HG02840 (cell line): ENCODE results near the gene HOXB3.

Experiments
- ATAC-seq: cut with Tn5 transposase; IDR thresholded peaks from one replicate; pipeline ENCODE4 v1.9.1; 2021; ENCODE audit warnings: mild to moderate bottlenecking, moderate library complexity, moderate number of reproducible peaks; ENCODE audit not compliant: unreplicated experiment, low FRiP score

HOXB3 gene

DNA sequence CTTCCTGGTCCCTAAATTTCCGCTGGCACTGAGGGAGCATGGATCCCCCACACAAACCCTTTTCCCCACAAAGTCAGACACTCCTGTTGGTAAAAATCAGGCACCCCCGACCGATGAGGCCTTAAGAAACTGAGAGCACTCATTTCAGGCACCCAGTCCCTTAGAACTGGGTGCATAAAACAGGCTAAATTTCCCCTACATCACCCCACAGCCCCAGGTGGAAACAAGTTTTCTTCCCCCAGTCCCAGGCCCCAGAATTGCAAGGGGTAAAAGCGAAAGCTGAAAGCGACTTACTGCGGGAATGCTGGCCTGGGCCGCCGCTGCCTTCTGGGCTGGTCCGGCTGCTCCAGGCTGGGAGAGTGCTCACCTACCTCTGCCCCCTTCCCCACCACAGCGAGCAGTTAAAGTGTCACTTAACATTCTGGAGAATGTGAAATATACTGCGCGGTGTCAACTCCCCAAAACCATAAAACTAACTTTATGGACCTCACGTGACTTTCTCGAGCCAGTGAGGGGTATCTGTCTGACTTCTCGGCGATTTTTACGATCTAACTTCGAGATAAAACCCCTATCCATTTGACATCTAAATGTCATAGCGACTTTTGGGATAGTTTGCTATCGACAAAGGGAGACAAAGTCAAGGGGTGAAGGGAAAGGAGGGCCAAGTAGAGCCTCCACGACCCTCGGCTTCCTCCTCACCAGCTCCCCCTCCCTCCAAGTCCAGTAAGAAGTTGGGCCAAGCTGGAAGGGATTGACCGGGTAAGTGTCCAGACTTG is at the start of gene HOXB3:
HOXB3 (minus strand) TSS at position 411 of the 776 bp plus-strand sequence. CDS start 37,767 bp downstream, outside the sequence.
- no peak for ATAC-seq

DNA sequence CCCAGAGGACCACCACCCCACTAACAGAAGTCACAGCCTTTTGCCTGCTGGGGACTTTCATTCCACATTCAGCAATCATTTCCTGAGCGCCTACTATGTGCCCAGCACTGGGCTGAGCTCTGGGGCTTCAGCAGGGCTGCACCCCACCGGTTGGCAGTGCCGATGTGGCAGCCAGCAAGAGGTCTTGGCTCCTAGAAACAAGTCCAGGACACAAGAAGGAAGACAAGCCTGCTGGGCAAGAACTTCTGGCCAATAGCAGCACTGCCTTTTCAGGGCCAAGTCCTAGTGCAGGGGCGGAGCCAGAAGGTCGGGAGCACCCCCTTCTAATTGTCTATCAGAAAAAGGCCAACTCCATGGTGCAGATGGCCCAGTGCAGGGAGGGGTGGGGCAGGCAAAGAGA is 49.1 kb upstream of the HOXB3 start:
- no peak for ATAC-seq

DNA sequence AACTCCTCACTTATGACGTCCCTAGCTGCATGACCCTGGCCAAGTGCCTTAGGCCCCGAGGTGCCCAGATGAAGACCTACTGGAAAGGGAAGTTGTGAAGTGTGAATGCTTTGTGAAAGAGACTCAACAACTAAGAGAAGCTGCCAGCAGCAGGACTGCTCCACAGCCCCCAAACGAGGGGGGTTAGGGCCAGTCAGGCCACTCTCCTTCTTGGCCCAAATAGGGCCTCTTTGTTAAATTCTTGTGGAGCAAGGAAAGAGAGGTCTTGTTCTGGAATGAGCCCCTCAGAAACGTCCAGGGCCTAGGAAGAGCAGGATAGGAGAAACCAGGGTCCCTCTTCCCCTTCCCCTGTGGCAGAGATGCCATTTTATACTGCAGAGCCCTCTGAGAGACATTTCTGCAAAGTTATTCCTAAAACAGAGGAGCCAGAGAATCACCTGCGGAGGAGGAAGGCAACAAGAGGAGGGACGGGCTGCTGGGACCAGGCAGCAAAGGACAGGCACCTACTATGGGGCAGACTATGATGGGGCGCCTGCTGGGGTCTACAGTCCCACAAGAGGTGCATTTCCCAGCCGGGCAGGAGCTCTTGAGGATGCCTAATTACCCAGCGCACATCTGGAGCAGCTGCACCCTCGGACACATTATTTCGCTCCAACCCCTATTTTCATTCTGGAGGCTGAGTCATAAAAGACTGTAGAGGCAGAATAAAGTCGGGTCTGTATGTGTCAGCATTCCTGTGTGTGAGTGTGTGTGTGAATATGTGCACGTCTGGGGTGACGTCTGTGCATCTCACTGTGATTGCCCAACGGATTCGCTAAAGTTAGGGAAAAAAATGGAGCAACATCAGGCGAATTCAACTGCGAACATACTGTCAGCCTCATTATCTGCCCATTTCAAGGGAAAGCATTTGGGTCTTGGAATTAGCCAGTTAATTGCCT is 47.6 kb upstream of the HOXB3 start:
- no peak for ATAC-seq

DNA sequence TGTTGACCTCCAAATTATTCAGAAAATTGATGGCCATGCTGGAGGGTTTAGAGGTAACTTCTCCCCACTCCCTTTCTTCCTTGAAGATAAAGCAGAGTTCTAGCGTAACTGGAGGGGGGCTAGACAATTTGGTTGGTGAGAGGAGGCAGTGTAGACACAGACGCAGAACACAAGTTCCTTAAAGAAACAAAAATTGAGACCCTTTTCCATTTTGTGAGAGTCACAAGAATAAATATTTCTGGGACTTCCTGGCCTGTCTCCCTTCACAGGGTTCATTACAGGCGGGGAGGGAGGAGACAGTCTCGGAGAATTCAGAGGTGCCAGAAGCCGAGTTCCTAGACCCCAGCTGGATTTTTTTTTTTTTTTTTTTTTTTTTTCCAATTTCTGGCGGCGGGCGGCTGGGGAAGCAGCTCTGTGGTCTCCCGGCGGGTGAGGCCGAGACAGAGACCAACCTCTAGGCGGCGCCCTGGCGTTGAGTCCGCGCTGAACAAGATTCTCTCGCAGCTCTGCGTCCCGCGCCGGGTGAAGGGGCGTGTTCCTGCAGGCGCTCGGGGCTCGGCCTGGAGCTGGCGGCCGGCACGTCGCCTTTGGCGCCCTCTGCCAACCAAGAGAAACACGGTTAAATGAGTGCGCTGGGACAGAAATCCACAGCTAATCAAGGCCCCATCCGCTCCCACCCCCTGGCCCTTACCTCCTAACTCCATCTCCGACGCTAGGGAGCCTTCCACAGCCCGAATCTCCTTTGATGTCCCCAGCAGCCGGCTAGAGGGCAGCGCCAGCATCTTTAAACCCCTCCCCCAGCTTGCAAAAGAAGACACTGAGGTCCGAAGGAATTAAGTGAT is 46.4 kb upstream of the HOXB3 start:
- ATAC-seq: no peak

DNA sequence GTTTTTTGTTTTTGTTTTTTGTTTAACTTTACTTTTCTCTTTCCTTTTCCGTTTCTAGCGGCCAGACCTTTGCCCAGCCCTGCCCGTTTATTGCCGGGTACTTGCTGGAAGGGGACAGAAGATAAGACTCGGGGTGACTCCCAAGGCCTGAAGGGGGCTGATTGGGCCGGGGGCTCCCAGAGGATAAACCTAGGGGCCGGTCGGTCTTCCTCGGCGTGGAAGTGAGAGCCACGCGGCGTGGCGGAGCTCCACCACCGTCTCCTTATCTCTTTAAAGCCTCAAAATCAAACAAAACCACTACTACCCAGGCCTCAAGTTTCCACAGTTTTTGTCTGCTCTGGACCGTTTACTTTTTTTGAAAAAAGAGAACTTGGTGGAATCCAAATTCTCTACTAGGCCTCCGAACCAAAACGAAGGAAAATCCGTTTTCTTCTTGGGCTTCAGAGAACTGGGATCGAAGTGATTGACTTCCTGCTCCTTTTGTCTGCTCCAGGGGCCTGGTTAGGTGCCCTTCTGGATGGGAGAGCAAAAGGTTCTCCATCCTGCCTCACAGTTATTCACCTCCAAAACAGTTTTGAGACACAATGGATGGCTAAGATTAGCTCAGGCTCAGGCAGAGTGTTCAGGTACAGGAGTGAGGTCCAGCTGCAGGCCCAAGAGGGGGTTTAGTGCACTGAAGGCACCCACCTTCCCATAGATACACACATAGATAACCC is 44.6 kb upstream of the HOXB3 start:
- ATAC-seq: no peak

DNA sequence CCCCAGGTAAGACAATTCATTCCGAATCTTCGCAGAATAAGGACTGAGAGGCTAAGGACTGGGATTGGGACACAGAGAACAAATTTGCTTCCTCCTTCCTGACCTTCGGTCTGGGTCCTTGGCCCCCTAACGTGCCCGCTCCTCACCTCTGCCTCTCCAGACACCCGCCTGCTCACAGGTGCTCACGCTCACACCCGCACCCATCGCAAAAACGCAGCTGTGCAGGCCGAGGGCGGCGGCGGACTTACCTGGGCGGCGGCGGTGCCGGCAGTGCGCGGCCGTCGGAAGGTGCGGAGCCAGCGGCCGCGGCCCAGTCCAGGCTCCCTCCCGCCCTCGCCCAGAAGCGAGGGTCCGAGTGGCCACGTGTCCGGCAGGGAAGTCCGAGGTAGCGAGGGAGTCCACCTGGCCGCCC is 43.2 kb upstream of the HOXB3 start:
- no peak for ATAC-seq

DNA sequence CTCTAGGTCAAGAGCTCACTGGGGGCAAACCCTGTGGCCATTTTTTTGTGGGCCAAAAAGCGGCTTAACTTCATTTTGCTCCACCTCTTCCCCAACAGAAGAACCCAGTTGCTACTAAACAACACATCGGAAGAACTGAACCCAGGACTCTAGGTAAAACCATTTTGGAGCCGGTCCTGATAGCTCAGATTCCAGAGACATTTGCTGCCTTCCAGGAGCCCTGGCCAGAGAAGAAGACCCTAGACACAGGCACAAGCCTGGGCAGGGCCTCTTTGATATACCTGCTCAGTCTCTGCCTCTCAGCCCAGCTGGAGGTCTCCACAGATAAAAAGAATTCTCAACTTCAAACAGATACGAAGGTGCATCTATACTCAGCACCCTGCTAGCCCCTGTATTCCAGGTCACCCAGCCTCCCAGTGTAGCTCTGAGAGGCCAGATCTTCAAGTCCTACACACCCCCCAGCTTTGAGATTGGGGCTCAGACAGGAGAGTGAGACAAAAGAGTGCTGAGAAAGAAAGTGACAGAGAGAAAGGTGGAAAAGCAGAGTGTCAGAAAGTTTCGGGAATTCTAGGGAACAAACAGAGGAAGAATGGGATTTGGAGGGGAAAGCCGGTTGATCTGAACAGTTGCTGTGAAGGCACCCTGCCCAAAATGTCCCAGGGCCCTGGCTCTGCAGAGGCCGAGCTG is 42.7 kb upstream of the HOXB3 start:
- ATAC-seq: no peak

DNA sequence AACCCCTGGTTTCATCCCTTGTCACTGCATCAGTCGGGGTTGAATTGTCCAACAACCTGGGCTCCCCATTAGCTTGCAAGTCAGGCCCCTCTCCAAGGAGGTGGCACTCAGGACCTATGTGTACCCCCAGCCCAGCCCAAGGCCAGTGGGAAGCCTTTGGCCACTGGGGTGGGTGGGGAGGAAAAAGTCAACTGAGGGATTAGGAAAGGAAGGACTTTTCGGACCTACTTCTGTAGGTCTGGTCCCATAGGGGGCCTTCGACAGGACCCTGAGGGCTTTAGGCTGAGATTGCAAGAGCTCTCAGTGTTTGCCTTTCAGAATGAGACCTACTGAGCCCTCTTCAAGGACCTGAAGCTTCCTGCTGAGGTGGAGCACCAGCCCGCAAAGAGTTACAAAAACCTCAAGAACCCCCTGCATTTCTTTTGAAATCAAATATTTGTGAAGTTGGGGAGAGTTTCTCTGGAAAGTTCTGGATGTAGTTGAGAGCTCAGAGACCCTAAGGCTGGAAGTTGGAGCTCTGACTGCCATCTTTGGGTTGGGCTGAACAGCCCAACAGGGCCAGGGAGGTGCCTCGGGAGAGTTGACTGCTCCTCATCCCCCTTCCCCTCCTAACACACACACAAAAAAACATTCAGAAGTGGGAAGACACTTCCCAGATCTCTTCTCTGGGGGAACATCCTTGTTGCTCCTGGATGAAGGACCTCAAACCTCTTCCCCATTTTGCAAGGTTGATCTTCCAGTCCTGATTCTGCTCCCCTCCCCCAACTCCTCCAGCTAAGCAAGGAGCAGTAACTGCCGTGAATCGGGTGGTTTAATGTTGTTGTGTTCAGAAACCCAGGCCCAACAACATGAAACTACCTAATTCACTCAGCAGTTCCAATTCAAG is 41.9 kb upstream of the HOXB3 start:
- ATAC-seq: no peak

DNA sequence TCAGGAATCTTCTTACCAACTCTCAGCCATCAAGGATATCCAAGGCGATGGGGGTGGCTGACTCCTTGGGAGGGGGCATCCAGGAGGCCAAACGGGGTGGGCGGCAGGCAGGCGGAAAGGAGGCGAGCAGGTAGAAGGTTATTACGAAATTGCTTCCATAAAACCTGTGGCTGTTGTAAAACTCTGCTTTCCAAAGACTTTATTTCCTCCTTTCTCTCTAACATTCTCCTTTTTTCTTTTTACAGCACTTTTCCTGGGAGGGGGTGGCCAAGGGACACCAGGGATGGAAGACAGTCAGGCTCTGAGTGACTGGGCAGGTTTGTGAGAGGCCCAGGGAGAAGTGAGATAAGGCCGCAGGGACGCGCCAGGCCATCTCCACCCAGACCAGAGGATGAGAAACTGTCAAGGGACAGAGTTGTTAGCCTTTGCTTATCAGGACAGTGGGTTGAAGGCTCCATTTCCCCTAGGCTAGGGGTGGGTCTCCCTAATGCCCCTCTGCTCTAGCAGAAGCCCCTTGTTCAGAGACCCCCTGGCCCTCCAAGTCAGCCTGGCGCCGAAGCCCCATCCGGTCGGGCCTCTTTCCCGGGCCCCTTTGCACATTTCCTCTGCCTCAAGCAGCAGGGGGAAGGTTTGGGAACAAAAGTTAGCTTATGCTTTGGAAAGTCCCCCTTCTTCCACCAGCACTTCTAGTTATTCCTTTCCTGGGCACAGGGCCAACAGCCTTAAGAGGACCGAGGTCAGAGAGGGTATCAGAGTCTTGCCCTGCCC is 41.1 kb upstream of the HOXB3 start:
- no peak for ATAC-seq

DNA sequence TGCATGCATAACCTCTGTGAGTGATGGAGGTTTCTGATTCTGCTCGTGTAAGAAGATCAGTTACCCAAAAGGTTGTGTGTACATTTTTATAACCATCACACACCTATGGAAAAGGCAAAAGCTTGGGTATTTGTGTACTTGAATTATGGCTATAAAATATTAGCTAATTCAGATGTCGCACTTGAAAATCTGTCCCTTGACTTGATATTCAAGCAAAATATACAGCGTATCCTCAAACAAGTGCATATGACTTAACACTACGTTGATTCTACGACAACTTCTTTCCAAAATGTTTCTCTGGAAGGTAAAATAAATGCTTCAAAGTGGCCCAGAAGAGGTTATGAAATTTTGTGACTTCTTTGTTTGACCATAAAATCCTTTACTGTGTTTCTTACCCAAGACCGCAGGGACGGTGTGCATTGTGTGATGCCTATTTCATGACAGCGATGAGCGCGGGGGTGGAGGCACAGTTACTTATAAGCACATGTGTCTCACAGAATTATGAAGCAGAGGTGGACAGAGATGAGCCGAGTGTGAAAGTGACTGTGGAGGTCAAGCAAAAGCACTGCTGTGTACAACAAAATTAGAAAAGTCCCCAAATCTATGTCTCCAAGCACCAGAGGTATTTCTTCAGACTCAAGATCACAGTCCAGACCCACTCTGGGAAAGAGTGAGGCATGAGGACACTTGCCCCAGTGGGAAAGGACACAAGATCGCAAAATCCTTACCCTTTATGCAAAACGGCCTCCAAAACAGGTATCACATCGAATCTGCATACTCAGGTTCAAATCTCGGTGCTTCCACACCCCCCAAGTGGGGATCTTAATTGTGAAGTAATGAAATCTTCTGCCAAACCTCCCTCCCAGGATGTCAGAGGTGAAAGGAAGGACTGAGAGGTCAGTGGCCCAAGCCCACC is 40.2 kb upstream of the HOXB3 start:
- ATAC-seq: no peak

DNA sequence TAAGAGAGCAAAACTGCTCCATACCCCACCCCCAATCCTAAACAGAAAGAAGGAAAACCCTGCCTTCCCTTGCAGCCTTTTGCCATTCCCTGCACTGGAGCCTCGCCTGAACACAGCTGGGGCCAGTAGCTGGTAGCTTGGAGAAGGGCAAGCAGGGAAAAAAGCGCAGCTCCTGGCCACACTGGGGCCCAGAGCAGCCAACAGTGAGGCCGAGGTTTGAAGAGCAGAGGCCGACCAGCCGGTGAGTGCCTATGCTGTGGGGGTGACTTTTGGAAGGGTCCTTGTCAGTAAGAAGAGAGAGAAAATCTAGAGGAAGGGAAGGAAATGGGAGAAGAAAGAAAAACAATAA is 39.3 kb upstream of the HOXB3 start:
- no peak for ATAC-seq

DNA sequence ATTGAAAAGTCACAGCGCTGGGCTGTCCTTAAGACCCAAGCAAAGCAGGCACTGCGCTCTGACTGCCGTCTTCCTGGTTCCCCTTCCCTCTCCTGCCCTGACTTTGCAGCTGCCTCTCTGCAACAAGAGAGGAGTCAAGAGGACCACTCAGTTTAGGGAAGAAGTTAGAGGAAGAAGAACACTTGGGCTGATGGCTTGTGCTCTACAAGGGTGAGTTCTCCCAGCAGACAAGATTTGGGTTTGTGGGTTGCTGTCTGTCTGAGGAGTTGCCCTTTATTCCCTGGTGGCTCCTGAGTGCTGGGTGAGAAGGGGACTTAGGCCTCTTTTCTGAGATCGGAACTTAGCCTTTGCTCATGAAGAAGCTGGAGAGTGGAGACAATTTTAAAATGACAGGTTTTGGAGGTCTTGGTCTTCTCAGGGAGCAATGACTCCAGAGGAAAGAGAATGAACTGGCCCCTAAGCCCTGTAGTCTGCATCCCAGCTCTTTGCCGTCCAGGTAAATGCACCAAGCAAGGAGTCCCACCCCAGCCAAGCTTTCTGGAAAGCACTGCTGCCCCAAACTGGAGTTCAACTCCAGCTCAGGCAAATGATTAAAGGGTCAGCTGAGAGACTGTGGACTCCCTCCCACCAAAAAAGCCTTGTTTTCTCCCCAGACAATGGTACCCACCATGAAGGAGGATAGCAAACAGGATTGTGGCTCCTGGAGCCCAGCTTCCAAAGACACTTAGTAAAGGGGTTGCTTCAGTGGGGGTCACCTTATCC is 38.8 kb upstream of the HOXB3 start:
- ATAC-seq: no peak

DNA sequence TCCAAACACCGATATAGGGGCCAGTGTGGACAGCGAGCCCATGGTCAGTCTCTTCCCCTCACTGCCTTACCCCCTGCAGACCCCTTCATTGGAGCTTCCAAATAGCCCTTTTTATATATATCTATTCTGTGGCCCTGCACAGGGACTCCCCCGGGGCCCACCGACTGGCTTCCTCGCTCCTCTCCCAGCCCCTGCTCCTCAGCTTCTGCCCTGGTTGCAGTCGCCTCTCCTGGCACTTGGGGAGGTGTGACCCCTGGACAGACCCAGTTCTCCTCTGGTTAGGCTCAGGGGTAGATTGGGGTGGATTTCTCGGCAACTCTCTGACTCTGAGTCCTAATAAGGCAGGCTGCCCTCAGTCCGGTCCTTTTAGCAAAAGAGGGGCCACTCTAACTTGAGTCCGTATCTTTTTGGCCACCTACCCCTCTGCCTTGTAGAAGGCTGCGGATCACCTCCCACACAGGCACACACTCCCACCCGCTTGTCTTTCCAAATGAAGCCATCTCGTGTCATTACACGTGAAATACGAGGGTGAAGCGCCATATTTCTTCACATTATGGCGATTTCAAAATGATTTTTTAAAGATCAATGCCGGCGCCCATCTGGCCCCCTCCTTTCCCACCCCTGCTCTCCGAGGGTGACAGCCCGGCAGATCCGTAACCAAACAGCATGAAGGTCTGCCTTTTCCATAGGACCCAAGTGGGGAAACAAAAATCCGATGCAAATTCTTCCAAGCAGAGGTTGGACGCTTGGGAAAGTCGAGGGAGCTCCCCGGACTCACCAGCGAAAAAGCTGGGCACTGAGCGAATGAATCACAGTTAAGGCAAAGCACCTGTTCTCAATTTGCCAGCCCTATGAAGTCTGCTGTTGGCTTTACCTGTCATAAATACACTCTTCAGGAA is 37.8 kb upstream of the HOXB3 start:
- ATAC-seq: no peak

DNA sequence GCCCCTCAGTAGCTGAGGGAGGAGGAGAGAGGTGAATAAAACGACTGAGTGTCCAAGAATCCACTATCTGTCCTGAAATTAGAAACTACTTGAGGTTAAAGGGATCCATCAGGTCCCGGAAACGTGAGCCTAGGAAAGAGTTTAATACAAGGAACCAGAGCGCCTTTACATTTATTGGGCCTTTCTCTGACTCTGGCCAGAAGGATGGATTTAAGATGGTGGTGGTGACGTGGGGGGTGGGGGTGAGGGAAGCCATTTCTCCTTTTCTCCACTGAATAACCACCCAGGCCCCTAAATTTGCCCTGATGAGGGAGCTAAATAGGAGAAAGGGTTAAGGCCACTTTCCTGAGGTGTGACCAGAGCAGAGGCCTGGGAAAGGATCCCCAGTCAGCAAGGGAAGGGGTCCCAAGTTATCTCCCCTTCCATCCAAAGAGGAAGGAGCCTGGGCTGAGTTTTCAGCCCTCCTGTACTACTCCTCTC is 37.1 kb upstream of the HOXB3 start:
- no peak for ATAC-seq
